PFSK-1 (cell line): ENCODE results near the gene SERINC3.

Experiments used
- FOXP2 ChIP-seq: optimal IDR thresholded peaks from 2 replicates; pipeline ENCODE3; 2011; ENCODE audit warnings: borderline replicate concordance, control low read depth, inconsistent platforms; ENCODE audit not compliant: insufficient read depth; ENCODE audit errors: extremely low read length, extremely low read depth
- POLR2AphosphoS5 ChIP-seq: IDR thresholded peaks from 2 replicates; pipeline ENCODE4 v1.6.1; 2012; ENCODE audit warnings: low read depth, mild to moderate bottlenecking, control low read depth, low read length, moderate library complexity
- REST ChIP-seq, 2 experiments: IDR thresholded peaks; 2 replicates each; pipeline versions ENCODE4 v1.6.1 to v1.8.0; 2011 to 2012; ENCODE audit warnings: low read depth in 2 of 2, low read length in 2 of 2, control low read depth in 1 of 2, inconsistent platforms in 1 of 2, mild to moderate bottlenecking in 1 of 2, moderate library complexity in 1 of 2; ENCODE audit not compliant: insufficient read depth in 1 of 2
- SIN3A ChIP-seq: IDR thresholded peaks from 2 replicates; pipeline ENCODE4 v1.6.1; 2012; ENCODE audit warnings: mild to moderate bottlenecking, low read length, moderate library complexity, borderline replicate concordance; ENCODE audit not compliant: insufficient read depth
- TAF1 ChIP-seq: IDR thresholded peaks from 2 replicates; pipeline ENCODE4 v1.6.1; 2012; ENCODE audit warnings: low read length, control low read depth, borderline replicate concordance; ENCODE audit not compliant: insufficient read depth

SERINC3 gene

GRCh38 chr20:44566018-44566417 is 44.1 kb upstream of the SERINC3 start:
- TF ChIP-seq POLR2AphosphoS5: no peak

GRCh38 chr20:44561876-44562275 is 40.0 kb upstream of the SERINC3 start:
- TF ChIP-seq TAF1 (no peak), POLR2AphosphoS5 (no peak), FOXP2 (no peak), SIN3A (no peak), REST (IDR thresholded peaks at IDR 0.05; ENCODE audit: insufficient read depth in 1 of 2, low read depth in 2 of 2, low read length in 2 of 2) (no peak)

DNA sequence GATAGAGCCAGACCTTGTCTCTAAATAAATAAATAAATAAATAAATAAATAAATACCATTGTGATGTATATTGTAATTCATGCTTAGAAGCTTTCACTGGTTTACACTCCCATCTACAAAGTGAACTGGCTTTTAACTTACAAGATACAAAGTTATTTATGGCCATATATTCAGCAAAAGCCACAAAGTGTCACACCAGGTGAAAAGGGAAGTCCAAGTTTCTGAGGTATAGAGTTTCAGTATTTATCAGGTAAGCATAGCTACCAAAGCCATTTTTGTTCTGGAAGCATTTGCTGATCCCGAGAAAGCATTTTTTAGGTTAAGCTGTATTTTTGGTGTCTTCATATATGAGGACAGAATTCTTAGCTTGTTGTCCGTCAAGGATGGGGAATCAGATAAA is 38.4 kb upstream of the SERINC3 start:
- no peak for TF ChIP-seq POLR2AphosphoS5
- no peak for TF ChIP-seq SIN3A
- TF ChIP-seq TAF1: no peak
- no peak for TF ChIP-seq FOXP2
- TF ChIP-seq REST (IDR thresholded peaks at IDR 0.05; ENCODE audit: insufficient read depth in 1 of 2, low read depth in 2 of 2, low read length in 2 of 2): no peak

GRCh38 chr20:44559302-44559701 is 37.4 kb upstream of the SERINC3 start:
- TF ChIP-seq FOXP2: no peak
- no peak for TF ChIP-seq SIN3A
- no peak for TF ChIP-seq POLR2AphosphoS5
- TF ChIP-seq TAF1: no peak
- no peak for TF ChIP-seq REST (IDR thresholded peaks at IDR 0.05; ENCODE audit: insufficient read depth in 1 of 2, low read depth in 2 of 2, low read length in 2 of 2)

- peak; percentile 31; the same call in 1 of the 2 replicates for TF ChIP-seq SIN3A
- no peak for TF ChIP-seq FOXP2
Measured at GRCh38 chr20:44552950-44553908, 31.4 kb upstream of the SERINC3 start.

DNA sequence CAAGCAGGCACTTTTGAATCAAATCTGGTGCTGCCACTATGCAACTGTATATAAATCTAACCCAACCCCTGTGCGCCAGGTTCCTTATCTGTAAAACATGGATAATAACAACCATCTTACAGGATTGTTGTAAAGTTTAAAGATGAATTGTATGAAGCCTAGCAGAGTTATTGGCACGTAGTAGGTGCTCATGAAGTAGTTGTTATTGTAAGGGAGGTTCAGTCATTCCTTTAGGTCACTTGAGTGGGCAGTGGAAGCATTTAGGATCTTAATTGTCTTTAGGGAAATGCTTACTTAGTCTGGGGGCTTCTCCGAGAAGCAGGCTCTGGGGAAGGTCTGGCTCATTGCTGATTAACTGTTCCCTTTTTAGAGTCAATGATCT is 30.7 kb upstream of the SERINC3 start:
- TF ChIP-seq SIN3A (no peak), REST (IDR thresholded peaks at IDR 0.05; ENCODE audit: insufficient read depth in 1 of 2, low read depth in 2 of 2, low read length in 2 of 2) (no peak), FOXP2 (no peak), TAF1 (no peak), POLR2AphosphoS5 (no peak)
